ENCODE results near the gene COL7A1. TPM values are rescaled to one million over a fixed set of nuclear protein-coding genes. Genes with fewer than 3 reads are reported as not detected.

COL7A1 gene
- total RNA-seq, 2 donors from 2014 or later = 3.2 to 5.5 TPM

- Mint-ChIP-seq H3K36me3 (no peaks in the 10 kb centered on the region), H3K27ac (no peak overlapping the region), H3K9me3 (no peaks in the 10 kb centered on the region)
- DNase-seq (ENCODE audit: low spot score in 2 of 2) (no peak), ATAC-seq (no peak)
These were observed 30.5 kb upstream of the COL7A1 start for GRCh38 chr3:48625600-48625999.

- ATAC-seq (no peak), DNase-seq (ENCODE audit: low spot score in 2 of 2) (no peak)
- Mint-ChIP-seq H3K9me3 (no peaks in the 10 kb centered on the region), H3K27ac (peak overlapping the region in 1 of 2 donors; percentile 68), H3K36me3 (no peaks in the 10 kb centered on the region)
These were observed 29.6 kb upstream of the COL7A1 start for GRCh38 chr3:48624767-48625166.

DNA sequence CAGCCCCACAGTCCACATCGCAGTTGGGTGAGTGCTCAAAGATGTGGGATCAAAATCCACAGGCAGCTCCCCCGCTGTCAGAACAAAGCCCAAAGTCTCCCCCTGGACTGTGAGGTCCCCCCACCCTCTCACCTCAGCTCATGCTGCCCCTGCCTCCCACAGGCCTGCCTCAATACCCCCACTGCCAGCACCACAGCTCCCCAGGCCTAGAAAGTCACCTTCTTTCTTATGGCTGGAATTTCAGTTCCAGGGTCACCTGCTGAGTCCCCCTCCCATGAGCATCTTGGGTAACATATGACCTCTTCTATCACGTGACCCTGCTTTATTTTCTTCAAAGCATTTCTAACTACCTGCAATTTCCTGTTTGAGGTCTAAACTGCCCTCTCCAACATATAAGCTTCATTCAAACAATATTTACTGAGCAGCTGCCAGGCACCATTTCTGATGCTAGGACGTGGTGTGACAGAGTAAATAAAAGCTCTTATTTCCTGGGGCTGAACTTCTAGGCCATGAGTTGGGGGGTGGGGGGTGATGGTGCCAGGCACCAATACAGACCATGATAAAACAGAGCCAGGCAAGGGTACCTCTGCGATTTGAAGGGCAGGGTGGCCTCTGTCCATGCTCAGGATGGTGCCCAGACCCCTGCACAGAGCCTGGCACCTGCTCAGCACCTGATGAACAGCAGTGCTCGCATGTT, 28.9 kb upstream of the COL7A1 start:
- ATAC-seq (no peak), DNase-seq (ENCODE audit: low spot score in 2 of 2) (no peak)
- Mint-ChIP-seq H3K36me3 (peaks cover 0 to 4% of the 10 kb centered on the region in 2 donors), H3K9me3 (no peaks in the 10 kb centered on the region), H3K27ac (peak overlapping the region in 1 of 2 donors; percentile 68)

GRCh38 chr3:48621461-48621869, 26.3 kb upstream of the COL7A1 start, which contains the start of gene TMEM89:
TMEM89 (minus strand) TSS chr3:48621769; CDS start chr3:48621756, 13 bp downstream.
- peak within 1 kb of the TSS in 1 of 2 donors; percentile 44 for H3K27ac Mint-ChIP-seq
- peaks cover 10 to 24% of the 10 kb centered on the region in 2 donors for H3K36me3 Mint-ChIP-seq
- H3K9me3 Mint-ChIP-seq = peaks cover 10 to 12% of the 10 kb centered on the region in 2 donors
- DNase-seq (ENCODE audit: low spot score in 2 of 2) (no peak), ATAC-seq (no peak)

DNA sequence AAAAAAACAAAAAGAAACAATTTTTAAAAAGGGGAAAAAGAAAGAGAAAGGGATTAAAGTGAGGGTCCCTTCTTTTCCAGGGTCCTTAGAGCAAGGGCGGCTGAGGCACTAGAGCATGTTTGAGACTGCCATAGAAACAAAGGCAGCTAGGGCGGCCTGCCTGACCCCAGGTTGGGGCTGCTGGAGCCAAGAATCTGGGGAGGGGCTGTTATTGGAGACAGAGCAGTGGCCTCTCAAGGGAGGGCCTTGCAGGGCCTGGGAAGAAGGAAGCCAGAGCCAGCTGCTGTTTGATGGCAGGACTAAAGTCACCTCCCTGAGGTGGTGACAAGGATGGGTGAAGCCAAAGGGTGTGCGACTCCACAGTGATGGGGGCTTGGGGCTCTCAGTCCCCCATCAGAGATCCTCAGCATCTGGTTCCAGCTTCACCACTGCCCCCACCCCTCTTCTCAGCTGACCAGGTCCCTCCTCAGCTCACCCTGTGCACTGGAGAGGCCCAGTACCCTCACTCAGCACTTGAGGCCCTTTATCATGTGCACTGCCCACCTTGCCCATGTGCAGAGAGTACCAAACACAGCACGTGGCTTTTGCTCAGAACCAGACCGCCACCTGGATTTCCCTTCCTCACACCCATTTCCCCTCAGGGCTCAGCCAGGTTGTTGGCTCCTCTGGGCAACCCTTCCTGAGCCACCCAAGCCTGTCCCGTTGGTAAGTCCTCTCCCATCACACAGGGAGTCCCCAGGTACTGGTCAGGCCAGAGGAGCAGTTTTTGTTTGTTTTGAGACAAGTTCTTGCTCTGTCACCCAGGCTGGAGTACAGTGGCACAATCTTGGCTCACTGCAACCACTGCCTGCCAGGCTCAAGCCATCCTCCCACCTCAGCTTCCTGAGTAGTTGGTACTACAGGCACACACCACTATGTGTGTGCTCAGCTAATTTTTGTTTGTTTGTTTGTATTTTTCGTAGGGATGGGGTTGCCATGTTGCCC, 24.7 kb upstream of the COL7A1 start:
- no peak for ATAC-seq
- peaks cover 10 to 29% of the 10 kb centered on the region in 2 donors for H3K36me3 Mint-ChIP-seq
- no peak for DNase-seq (ENCODE audit: low spot score in 2 of 2)

DNA sequence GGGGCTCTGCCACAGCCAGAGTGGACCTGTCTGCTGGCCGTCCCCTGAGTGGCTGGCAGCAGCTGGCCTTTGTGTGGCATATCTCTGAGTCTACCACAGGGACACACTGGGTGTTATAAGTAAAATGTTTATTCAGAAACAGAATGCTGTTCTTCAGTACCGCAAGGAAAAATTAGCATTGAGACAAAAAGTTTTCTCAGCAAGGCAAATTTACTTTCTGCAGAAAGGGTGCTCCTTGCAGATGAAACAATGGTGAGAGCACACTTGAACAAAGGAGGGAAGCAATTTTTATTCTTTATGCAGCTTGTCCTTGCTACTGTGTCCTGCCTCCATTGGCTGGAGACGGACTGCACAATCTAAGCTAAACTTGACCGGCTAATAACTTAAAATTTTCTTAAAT, 22.4 kb upstream of the COL7A1 start:
- peak overlapping the region in 1 of 2 donors; percentile 67 for H3K27ac Mint-ChIP-seq

More for the DNA sequence above, 24.7 kb upstream of the COL7A1 start:
- Mint-ChIP-seq H3K27ac (no peak overlapping the region), H3K9me3 (peaks cover 10 to 17% of the 10 kb centered on the region in 2 donors)

DNA sequence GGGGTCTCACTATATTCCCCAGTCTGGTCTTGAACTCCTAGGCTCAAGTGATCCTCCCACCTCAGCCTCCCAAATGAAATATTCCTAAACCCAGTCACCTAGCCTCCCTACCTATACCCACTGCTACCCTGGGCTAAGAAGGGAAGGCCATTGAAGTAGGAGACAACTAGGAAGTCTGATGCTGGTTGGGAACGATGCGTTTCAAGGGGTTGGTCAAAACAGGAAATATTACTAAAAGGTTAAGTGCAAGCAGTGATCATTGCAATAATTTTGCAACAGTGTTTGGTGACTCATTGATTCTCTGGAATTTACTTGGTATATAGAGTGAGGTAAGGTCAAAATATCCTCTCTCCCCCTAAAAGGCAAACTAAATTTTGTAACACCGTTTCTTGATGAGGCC, 18.9 kb upstream of the COL7A1 start:
- H3K27ac Mint-ChIP-seq = peak overlapping the region; percentile 95 to 96
- peak; percentile 53 to 62 for ATAC-seq

More for the DNA sequence above, 22.4 kb upstream of the COL7A1 start:
- H3K36me3 Mint-ChIP-seq = peaks cover 13 to 35% of the 10 kb centered on the region in 2 donors
- no peak for ATAC-seq
- peaks cover 10 to 17% of the 10 kb centered on the region in 2 donors for H3K9me3 Mint-ChIP-seq
- no peak for DNase-seq (ENCODE audit: low spot score in 2 of 2)

GRCh38 chr3:48612309-48612708, 17.2 kb upstream of the COL7A1 start:
- peaks cover 3 to 7% of the 10 kb centered on the region in 2 donors for H3K9me3 Mint-ChIP-seq
- peak overlapping the region in 1 of 2 donors; percentile 95 for H3K27ac Mint-ChIP-seq
- H3K36me3 Mint-ChIP-seq = peaks cover 30 to 35% of the 10 kb centered on the region in 2 donors
- no peak for DNase-seq (ENCODE audit: low spot score in 2 of 2)
- ATAC-seq = no peak

More for the DNA sequence above, 18.9 kb upstream of the COL7A1 start:
- no peak for DNase-seq (ENCODE audit: low spot score in 2 of 2)
- Mint-ChIP-seq H3K9me3 (peaks cover 10 to 17% of the 10 kb centered on the region in 2 donors), H3K36me3 (peaks cover 21 to 37% of the 10 kb centered on the region in 2 donors)

- ATAC-seq (peak; percentile 94 to 98), DNase-seq (ENCODE audit: low spot score in 2 of 2) (peak; percentile 94 to 96)
- peak within 1 kb of the TSS; percentile 92 to 98 for H3K27ac Mint-ChIP-seq
- H3K9me3 Mint-ChIP-seq = no peaks in the 10 kb centered on the region
- peaks cover 26 to 29% of the 10 kb centered on the region in 2 donors for H3K36me3 Mint-ChIP-seq
These were observed 14.2 kb upstream of the COL7A1 start, which contains the start of gene UQCRC1 for GRCh38 chr3:48609088-48610005. UQCRC1 (minus strand) TSS chr3:48609646; CDS start chr3:48609620, 26 bp downstream.

DNA sequence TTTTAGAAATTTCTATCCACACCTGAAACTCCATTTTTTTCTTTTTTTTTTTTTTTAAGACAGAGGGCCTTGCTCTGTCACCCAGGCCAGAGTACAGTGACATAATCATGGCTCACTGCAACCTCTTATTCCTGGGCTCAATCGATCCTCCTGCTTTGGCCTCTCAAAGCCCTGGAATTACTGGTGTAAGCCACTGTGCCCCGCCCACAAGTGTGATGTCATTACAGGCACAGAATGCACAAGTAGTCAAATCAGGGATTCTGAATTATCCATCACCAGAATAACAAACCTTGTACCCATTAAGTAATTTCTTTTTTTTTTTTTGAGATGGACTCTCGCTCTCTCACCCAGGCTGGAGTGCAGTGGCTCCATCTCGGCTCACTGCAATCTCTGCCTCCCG, 12.4 kb upstream of the COL7A1 start:
- Mint-ChIP-seq H3K9me3 (no peaks in the 10 kb centered on the region), H3K36me3 (peaks cover 27 to 29% of the 10 kb centered on the region in 2 donors), H3K27ac (peak overlapping the region in 1 of 2 donors; percentile 92)
- ATAC-seq (no peak), DNase-seq (ENCODE audit: low spot score in 2 of 2) (no peak)

DNA sequence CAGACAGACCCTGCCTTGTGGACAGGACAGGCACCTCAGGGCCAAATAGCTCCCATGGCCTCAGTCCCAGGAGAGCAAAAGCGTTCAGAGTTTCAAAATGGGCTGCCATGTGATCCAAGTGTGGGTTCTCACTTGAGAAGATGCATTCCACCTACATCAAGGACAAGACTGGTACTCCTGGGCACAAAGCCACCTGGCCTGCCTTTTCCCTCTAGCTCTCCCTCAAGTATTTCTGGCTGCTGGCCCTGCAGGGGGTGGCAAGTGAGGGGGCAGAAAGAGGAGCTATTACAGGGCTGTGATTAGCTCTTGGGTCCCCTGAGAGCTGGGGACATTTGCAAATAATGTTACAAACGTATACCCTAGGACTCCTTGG, 6.5 kb upstream of the COL7A1 start:
- Mint-ChIP-seq H3K9me3 (no peaks in the 10 kb centered on the region), H3K27ac (no peak overlapping the region), H3K36me3 (peaks cover 11 to 13% of the 10 kb centered on the region in 2 donors)
- ATAC-seq = no peak
- no peak for DNase-seq (ENCODE audit: low spot score in 2 of 2)

DNA sequence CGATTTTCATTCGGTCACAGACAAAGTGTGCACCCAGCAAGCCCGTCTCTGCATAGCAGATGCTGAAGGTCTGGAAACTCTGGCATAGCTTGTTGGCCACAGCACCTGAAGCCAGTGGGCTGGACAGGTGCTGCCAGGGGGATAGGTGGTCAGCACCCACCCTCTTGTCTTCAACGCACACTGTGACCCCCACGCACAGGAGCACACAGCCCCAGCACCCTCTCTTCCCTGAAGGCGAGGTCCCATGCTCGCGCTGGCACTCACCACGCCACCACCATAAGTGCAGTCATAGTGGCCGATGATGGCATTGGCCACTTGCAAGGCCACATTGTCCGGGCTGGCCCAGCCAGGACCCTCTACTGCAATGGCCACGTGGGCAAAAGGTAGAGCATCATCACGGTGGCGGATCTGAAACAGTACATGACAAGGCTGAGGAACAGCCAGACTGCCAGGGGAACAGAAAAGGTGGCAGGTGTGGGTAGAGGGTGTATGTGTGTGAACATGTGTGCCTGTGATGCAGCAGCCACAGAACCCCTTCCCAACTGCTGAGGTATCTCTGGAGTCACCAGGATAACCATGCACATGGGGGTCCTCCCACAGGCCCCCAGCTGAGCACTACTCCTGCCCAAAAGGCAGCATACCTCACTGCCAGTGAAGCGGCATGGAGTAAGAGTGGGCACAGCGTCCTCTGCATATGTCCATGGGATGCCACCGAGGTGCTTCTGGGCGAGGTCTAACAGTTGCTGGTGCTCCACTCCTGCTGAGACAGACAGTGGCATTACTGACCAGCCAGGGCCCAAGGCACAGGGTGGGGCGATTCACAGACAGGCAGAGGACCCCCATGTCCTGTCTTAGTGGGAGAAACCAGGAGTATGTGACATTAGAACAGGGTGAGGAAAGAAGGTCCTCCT, 5.8 kb upstream of the COL7A1 start:
- peaks cover 11 to 13% of the 10 kb centered on the region in 2 donors for H3K36me3 Mint-ChIP-seq
- H3K27ac Mint-ChIP-seq = no peak overlapping the region
- no peak for ATAC-seq
- no peaks in the 10 kb centered on the region for H3K9me3 Mint-ChIP-seq
- DNase-seq (ENCODE audit: low spot score in 2 of 2) = no peak

GRCh38 chr3:48599509-48600285, 4.6 kb upstream of the COL7A1 start:
- DNase-seq (ENCODE audit: low spot score in 2 of 2) = no peak
- ATAC-seq = no peak
- Mint-ChIP-seq H3K36me3 (peaks cover 10 to 13% of the 10 kb centered on the region in 2 donors), H3K9me3 (no peaks in the 10 kb centered on the region), H3K27ac (peak overlapping the region in 1 of 2 donors; percentile 12)

DNA sequence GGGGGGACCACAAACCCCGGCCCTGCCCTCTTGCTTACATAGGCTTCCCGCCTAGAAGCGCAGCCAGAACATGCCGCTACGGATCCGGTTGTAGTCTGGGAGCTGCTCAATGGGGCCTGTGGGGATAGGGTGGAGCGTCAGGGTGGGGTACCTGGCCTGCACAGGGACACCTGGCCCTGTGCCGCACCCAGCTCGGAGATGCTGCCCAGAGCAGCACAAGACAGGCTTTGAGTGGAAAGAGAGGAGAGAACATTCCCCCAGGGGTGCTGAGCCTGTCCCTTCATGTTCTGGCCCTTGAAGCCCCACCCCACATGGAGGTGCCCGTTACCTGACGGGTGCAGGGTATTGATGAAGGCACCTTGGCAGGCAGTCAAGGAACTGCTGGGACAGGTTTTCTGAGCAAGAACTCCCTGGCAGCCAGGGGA, 4.0 kb upstream of the COL7A1 start:
- H3K9me3 Mint-ChIP-seq = no peaks in the 10 kb centered on the region
- DNase-seq (ENCODE audit: low spot score in 2 of 2) (no peak), ATAC-seq (no peak)
- peaks cover 5 to 13% of the 10 kb centered on the region in 2 donors for H3K36me3 Mint-ChIP-seq
- H3K27ac Mint-ChIP-seq = peak overlapping the region in 1 of 2 donors; percentile 12
